Stimulated activated CD8-positive, alpha-beta memory T cell treated with anti-CD3 and anti-CD28 coated beads, Interleukin-4, amount 100 ng/mL, for 24 hours (primary cell): ENCODE measurements around the gene HELZ2.
A peak's percentile ranks its signal among the peaks of the same experiment; 100 is the strongest.
"Not testable (repeated sequence)": the region's sequence is repeated elsewhere in the genome, so short reads cannot be mapped to it uniquely, and the experiment has no call there.

ENCODE experiments used
- DNase-seq: peaks from one replicate; pipeline ENCODE4 v3.0.0-alpha.2; 2020; ENCODE audit warnings: low read depth

The HELZ2 gene

DNA sequence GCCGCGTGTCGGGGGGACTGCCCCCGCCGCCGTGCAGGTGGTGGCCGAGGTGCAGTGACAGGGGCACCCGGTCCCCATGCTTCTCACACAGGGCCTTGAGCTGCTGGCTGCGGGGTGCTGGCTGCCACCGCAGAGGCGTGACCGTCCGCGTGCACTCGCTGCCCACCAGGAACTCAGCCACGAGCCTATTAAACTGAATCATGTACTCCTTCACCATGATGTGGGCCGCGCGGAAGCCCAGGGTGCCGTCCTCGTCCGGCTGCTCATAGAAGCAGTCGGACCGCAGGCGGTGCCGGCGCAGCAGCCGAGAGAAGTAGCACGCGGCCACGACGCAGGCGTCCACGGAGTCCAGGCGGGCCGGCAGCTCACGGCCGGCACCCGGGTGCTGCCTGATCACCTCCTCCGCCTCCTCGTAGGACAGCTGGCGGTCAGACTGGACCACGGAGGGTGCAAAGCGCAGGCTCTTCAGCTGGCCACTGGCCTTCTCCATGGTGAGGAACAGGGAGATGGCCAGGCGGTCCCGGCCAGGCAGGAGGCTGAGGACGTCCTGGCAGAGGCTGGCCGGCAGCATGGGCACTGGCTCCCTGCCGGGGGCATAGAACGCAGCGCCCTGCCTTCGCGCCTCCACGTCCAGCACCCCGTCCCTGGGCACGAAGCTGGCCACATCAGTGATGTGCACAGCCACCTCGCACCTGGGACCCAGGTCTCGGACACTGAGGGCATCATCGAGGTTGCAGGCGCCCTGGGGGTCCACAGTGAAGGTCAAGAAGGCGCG, 9.8 kb downstream of the HELZ2 start:
- no peak for DNase-seq

DNA sequence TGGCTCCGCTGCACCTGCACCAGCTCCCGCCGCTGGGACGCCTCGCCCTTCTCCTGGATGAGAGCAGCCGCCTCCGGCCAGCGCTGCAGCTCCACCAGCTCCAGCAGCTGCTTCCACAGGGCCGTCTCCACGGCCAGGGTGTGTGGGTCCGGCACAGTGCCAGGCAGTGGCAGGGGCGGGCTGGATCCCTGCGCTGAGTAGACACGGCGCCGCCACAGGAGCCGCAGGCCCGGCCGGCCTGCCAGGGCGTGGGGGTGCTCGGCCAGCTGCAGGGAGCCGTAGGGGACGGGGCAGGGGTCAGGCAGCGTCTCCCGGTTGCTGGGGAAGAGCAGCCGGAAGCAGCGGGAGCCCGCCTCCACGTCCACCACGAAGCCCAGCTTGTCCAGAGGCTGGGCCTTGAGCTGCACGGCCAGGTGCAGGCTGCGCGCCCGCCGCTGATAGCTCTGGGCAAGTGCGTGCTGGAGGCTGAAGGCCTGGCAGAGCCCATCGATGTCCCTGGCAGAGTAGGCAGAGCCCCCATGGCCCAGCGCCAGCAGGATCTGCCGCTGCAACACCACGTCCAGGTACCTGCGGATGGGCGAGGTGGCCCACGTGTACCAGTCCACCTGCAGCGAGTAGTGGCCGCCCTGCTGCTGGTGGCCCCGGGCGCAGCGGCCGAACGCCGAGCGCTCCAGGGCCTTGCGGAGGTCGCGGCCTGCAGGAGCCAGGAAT, 10.7 kb downstream of the HELZ2 start:
- no peak for DNase-seq

DNA sequence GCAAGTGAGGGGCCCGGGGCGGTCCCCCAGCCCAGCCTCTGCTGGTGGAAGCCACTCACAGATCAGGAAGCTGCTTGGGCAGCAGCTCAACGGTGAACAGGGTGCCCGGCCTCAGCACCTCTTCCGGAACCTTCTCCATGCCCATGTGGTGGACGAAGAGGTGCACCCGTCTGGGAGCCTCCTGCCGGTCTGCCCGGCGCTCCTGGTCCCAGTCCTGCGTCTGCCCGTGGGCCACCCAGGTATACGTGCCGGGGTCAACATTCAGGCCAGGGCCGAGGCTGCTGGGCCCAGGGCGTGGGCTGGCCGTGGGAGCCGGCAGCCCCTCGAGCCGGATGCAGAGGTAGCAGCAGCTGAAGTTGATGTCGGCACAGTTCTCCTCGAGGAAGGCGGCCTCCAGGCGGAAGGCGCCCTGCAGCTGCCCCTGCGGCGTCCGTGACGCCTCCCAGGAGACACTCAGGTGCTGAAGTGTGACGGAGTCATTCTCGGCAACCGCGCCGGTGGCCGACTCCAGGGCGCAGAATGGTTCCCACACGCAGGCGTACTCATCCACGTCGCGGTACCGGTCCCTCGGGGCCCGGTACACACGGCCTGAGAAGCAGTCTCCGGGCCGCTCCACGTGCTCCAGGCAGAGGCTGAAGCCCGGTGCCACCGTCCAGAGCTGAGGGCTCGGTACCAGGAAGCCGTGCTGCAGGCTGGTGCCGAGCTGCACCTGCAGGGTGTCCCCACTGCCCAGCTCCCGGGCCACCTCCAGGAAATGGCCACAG, 11.4 kb downstream of the HELZ2 start:
- no peak for DNase-seq

DNA sequence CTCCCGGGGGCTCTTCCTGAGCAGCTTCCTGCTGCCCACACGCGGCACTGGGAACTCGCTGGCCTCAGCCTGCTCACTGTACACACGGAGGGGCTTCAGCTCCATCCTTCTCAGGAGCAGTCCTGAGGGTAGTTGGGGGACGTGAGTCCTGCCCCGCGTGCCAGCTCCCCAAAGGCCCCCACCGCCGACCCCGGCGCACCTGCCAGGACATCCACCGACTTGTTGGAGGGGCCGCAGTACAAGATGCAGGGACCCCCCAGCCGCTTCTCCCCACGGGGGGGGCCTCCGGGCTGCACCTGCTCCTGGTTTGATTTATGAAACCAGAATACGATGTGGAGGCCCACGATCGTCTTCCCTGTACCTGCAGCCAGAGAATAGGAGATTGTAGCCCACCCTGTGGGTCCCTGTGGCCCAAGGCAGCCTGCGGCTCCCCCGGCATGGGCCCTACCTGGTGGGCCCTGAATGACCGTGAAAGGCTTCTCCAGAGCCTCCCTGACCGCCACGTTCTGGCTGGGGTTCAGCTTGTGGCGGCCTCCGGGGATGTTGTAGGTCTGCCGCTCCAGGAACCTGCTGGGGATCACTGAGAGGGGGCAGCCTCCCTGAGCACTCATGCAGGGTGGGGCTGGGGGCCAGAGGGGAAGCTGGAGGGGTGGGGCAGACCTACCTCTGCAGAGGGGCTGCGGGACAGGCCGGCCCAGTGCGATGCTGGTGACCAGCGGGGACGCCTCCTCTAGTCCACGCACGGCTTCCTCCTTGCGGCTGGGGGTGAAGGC, 12.2 kb downstream of the HELZ2 start:
- DNase-seq: no peak

DNA sequence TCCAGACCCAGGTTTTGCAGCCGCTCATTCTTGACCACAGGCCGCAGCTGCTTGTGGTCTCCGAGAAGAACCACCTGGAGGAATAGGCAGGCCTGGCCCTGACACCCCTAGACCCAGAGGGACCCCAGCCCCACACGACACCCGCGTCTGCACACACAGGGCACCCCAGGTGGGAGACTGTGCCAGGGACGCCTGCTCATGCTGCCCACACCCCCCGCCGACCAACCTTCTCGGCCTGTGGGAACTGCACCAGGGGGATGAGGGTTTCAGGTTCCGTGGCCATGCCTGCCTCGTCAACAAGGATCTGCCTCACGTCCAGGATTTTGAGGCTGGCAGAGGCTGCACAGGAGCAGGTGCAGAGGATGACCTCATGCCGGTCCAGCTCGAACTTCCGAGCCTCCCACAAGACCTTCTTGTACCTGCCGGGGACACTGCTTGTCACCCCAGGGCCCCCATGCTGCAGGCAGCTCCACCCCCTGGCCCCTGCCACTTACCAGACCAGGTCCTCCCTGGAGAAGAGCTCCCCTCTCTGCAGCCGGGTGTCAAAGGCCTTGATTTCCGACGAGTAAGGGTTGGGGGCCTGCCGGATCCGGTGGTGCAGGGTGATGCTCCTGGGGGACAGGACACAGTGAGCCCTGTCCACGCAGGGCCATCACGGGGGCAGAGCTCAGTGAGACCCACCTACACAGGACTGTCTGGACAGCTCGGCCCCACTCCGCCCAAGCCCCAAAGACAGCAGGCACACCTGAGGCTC, 13.0 kb downstream of the HELZ2 start:
- no peak for DNase-seq

DNA sequence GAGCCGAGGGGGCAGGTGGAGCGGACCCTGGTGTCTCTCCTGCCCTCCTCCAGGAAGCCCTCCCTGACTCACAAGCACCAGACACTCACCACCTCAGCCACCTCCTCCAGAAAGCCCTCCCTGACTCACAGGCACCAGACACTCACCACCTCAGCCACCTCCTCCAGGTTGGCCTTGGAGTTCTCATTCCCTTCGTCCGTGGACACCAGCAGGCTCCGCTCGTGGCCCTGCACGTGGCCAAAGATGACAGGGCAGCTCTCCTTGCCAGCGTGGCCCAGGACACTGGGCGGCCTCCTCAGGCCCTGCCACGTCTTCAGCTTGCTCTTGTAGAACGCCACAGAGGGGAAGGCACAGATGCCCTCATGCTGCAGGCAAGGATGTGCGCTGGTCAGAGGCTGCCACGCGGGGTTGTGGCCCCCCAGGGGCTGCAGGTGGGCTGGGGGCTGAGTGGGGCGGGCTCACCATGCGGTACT, 13.7 kb downstream of the HELZ2 start:
- DNase-seq: no peak

DNA sequence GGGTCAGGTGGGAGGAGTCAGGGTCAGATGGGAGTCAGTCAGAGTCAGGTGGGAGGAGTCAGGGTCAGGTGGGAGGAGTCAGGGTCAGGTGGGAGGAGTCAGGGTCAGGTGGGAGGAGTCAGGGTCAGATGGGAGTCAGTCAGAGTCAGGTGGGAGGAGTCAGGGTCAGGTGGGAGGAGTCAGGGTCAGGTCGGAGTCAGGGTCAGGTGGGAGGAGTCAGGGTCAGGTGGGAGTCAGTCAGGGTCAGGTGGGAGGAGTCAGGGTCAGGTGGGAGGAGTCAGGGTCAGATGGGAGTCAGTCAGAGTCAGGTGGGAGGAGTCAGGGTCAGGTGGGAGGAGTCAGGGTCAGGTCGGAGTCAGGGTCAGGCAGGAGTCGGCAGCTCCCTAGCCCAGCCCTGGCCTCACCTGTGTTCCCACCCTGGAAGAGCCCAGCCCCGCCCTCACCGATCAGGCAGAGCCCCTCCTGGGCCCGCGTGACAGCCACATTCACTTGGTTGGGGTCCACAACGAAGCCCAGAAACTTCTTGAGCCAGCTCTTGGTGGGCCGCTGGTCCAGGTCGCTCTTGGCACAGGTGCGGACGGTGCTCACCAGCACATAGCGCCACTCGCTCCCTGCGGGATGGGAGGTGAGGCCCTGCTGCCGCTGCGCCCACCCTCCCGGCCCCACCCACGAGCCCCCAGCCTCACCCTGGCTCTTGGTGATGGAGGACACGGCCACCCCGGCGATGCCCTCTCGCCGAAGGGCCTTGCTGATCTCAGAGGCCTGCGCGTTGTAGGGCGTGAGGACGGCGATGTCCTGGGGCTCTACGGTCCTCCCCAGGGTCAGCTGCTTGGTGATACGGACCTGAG, 14.3 kb downstream of the HELZ2 start:
- DNase-seq: not testable (repeated sequence)

DNA sequence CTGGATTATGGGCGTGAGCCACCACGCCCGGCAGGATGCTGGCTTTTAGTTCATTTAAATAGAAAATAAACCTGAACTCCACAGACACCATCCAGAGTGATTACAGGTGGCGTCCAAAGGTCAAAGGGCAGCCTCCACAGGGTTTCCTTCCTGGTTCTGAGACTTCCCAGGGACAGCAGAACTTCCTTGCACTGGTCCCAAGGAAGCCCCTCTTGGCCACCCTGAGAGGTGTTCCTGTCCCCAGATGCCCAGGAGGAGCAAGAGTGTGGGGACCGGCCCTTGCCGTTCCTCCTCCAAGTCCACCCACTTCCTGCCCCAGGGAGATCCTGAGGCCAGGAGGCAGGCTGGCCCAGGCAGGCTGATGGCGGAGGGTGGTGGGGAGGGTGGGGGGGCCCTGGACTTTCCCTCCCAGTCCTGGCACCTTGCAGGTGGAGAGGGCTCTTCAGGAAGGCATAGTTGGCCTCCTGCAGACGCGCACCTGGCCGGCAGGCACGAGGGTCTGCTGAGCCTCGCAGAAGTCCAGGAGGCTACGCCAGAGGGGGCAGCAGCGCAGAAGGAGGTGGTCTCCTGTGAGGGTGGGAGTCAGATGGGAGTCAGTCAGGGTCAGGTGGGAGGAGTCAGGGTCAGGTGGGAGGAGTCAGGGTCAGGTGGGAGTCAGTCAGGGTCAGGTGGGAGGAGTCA, 15.1 kb downstream of the HELZ2 start:
- no peak for DNase-seq

DNA sequence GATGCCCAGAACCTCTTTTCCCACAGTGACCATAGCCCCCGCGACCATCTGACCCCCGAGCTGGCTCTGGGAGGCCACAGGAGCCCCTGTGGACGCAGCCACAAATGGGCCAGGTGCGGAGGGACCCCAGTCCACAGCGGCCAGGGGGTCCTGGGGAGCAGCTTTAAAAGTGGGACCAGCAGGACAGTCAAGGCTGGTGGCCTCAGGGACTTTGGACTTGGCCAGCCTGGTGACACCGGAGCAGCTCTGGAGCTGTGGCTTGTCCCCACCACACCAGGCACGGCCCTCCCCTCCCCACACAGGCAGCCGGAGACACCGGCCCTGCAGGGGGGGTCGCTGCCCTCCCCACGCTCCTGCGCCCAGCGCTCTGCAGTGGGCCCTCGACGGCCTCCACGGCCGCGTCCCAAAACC, 16.6 kb downstream of the HELZ2 start:
- DNase-seq: no peak

DNA sequence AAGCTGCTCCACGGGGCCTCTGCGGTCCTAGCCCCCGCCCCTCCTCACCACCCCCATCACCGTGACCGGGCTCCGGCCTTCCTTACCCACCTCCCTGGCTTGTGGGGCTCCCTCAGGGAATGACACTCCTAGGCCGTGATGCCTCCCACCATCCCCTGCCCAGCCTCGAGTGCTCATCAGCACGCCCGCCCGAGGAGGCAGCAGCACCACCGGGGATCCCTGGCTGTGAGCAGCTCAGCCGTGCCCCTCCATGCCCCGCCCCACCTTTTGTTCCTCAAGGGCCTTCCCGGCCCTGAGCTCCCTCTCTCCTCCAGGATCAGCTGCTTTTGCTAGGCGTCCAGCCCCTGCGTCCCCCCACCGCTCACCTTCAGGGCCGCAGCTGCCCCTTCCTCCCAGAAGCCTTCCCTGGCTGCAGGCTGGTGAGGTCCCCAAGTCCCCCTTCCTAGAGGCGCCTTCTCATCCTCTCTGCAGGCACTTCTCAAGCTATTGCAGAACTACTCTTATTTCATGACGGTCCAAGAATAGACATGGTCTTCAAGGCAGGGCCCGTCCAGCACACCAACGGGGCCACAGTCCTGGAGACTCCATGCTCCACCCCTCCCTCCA, 17.1 kb downstream of the HELZ2 start:
- DNase-seq: no peak

DNA sequence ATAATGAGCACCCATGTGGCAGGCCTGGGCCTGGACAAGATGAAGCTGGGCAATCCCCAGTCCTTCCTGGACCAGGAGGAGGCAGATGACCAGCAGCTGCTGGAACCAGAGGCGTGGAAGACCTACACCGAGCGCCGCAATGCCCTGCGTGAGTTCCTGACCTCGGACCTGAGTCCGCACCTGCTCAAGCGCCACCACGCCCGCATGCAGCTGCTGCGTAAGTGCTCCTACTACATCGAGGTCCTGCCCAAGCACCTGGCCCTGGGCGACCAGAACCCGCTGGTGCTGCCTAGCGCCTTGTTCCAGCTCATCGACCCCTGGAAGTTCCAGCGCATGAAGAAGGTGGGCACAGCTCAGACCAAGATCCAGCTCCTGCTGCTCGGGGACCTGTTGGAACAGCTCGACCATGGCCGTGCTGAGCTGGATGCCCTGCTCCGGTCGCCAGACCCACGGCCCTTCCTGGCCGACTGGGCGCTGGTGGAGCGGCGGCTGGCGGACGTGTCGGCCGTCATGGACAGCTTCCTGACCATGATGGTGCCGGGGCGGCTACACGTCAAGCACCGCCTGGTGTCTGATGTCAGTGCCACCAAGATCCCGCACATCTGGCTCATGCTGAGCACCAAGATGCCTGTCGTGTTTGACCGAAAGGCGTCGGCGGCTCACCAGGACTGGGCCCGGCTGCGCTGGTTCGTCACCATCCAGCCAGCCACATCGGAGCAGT, 18.2 kb downstream of the HELZ2 start:
- DNase-seq: no peak

DNA sequence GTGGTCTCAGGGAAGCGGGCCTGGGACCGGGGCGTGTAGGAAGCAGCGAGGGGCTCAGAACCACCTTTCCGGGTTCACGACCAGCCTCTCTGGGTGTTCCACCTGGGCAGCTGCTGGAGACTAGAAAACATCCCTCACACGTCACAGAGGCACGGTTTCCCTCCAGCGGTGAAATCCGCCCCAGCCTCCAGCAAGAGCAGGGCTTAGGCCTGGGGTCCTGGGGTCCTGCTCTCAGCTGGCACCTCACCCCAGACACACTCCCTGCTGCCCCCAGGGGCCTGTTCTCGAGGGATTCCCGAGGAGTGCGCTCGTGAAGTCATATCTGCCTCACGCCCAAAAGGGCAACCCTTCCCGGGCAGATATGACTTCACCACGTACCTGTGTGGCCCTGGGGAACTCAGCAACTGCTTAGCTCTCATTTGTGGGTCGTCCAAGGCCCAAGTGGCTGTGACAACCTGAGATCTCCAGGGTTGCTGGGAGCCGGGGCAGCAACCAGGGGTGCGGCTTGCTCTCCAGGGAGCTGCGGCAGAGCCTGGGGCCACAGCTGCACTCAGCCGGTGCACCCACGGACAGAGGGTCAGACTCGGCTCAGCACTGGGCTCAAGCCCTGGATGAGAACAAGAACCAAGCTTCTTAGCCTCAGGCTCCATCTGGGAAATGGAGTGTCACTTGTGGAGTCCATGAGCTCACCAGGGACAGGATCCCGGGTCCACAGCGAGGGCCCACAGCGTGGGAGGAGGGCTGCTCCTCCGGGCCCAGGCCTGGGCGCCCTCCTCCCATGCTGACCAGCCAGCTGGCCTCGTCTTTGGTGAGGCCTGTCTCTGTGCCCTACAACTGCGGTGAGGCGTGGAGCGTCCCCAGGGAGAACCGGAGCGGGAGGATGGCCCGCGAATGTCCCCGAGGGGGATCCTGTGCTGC, 19.4 kb downstream of the HELZ2 start:
- DNase-seq: no peak

DNA sequence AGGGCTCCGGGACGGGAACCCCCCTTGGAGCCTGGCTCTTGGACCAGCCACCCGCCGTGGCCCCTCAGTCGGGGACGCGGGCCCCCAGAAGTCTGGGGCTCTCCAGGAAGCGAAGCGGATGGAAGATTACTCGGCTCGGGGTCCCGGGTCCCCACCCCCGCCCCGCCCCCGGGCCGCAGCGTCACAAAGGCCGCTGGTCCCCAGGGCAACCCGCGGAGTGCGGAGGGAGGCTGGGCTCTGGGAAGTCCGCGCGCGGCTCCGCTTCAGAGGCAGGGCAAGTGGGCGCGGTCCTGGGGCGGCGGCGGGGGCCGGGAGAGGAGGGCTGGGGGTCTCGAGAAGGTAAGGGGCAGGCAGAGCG, 20.1 kb downstream of the HELZ2 start, which contains the start of gene FNDC11:
TSS of gene FNDC11 (plus strand) at position 227 of the 358 bp plus-strand sequence. CDS start 1,505 bp downstream, outside the sequence.
- DNase-seq: no peak

DNA sequence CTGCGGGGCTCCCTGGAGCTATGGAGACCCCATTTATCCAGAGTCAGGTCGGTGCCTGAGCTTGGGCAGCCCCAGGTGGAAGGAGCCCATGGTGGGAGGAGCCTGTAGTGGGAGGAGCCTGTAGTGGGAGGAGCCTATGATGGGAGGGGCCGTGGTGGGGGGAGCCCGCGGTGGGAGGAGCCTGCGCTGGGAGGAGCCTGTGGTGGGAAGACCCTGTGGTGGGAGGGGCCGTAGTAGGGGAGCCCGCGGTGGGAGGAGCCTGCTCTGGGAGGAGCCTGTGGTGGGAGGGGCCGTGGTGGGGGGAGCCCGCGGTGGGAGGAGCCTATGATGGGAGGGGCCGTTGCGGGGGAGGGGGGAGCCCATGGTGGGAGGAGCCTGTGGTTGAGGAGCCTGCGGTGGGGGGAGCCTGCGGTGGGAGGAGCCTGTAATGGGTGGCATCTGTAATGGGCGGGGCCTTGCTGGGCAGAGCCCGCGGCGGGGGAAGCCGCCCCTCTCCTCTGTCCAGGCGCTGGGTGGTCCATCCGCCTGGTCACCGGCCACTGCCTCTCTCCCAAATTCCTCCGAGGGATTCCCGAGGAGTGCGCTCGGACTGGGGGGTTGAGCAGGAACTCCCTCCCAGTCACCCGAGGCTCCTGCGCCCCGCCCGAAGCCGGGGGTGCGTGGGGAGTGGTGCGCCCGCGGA, 20.6 kb downstream of the HELZ2 start:
- DNase-seq: peak; percentile 73

DNA sequence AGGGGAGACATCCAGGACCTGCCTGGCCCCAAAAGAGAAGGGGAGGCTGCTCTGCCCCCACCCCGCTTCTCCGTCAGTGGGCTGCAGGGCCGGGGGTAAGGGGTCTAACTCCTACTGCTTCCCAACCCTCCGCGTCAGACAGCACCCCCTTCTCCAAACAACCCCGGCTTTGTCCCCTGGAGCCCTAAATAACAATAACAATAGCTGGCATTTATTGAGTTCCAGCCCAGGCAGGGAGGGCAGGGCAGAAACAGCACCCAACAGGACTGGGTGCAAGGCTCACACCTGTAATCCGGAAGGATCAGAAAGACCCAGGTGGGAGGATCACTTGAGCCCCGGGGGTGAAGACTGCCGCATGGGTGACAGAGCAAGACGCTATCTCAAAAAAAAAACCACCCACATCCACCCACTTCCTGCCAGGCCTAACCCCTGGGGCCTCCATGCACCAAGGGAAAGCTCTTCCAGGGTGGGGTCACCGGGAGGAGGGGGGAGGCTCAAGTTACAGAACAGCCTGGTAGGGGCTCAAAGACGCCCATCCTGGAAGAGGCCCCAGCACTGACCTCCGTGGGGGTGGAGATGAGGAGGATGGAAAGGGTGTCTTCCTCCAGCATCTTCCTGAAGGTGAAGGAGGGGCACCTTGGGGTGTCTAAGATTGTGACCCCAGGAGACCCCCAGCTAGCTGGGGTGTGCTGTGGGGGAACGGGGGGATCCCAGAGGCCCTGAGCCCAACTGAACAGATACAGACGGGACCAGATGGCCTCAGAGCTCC, 21.4 kb downstream of the HELZ2 start:
- DNase-seq: no peak

DNA sequence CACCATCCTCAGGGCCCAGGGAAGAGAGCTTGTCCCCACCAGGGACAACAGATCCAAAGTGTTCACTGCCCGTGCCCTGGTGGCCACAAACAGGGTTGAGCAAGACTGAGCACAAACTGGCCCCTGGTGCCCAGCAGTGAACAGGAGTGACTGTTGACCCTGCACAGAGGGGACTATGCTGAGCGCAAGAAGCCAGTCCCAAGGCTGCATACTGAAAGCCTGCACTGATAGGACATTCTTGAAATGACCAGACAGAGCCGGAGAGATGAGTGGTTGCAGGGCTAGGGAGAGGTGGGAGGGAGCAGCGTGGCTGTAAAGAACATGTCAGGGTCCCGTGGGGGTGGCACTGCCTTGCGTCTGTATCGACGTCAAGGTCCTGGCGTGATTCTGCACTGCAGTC, 23.0 kb downstream of the HELZ2 start:
- DNase-seq: no peak
